Stimulated activated naive CD8-positive, alpha-beta T cell treated with anti-CD3 and anti-CD28 coated beads, Interleukin-15, Interleukin-2, amounts not matched to agents 100 U/mL and 50 U/mL, for 24 hours (primary cell): ENCODE data around the gene MRPS23.
"Not testable (repeated sequence)": the region's sequence is repeated elsewhere in the genome, so short reads cannot be mapped to it uniquely, and the experiment has no call there.

Source experiments
- ATAC-seq: fragments of 150-1000 bp; cut with Tn5 transposase; one replicate; pipeline ENCODE4 v1.10.0; 2021
- DNase-seq: peaks from one replicate; pipeline ENCODE4 v3.0.0; 2021

Gene MRPS23

GRCh38 chr17:57862694-57863667, 13.1 kb upstream of the MRPS23 start:
- ATAC-seq, result no peak
- no peak for DNase-seq

- ATAC-seq (no peak), DNase-seq (no peak)
These were observed 12.2 kb upstream of the MRPS23 start for GRCh38 chr17:57861790-57862693.

- DNase-seq (peak; percentile 22), ATAC-seq (peak; percentile 38)
These were observed 11.4 kb upstream of the MRPS23 start for GRCh38 chr17:57861000-57861789.

- DNase-seq (no peak), ATAC-seq (no peak)
These were observed 10.7 kb upstream of the MRPS23 start for GRCh38 chr17:57860414-57860999.

GRCh38 chr17:57859601-57860413, 10.0 kb upstream of the MRPS23 start:
- ATAC-seq (no peak), DNase-seq (no peak)

- no peak for ATAC-seq
- no peak for DNase-seq
These were observed 9.0 kb upstream of the MRPS23 start for GRCh38 chr17:57858838-57859237.

GRCh38 chr17:57856792-57857620, 7.2 kb upstream of the MRPS23 start:
- no peak for DNase-seq

GRCh38 chr17:57855391-57856035, 5.7 kb upstream of the MRPS23 start:
- ATAC-seq, result no peak
- no peak for DNase-seq

More at GRCh38 chr17:57856792-57857620, 7.2 kb upstream of the MRPS23 start:
- ATAC-seq, result no peak

- DNase-seq, result no peak
- no peak for ATAC-seq
These were observed 3.9 kb upstream of the MRPS23 start for GRCh38 chr17:57853695-57854094.

GRCh38 chr17:57852955-57853328, 3.1 kb upstream of the MRPS23 start:
- DNase-seq (no peak), ATAC-seq (no peak)

GRCh38 chr17:57852092-57852954, 2.5 kb upstream of the MRPS23 start:
- DNase-seq (no peak), ATAC-seq (no peak)

- no peak for ATAC-seq
- DNase-seq, result no peak
These were observed 526 bp downstream of the MRPS23 start for GRCh38 chr17:57849163-57849873.

GRCh38 chr17:57846056-57846945, 3.5 kb downstream of the MRPS23 start:
- not testable (repeated sequence) for DNase-seq, ATAC-seq

GRCh38 chr17:57842280-57842679, 7.6 kb downstream of the MRPS23 start:
- ATAC-seq (no peak), DNase-seq (no peak)

GRCh38 chr17:57839571-57839923, 10.3 kb downstream of the MRPS23 start:
- ATAC-seq (no peak), DNase-seq (no peak)

- no peak for ATAC-seq
- no peak for DNase-seq
These were observed 10.8 kb downstream of the MRPS23 start for GRCh38 chr17:57838857-57839570.
